Measurements from ENCODE around the gene SLC39A8.

SLC39A8 gene

DNA sequence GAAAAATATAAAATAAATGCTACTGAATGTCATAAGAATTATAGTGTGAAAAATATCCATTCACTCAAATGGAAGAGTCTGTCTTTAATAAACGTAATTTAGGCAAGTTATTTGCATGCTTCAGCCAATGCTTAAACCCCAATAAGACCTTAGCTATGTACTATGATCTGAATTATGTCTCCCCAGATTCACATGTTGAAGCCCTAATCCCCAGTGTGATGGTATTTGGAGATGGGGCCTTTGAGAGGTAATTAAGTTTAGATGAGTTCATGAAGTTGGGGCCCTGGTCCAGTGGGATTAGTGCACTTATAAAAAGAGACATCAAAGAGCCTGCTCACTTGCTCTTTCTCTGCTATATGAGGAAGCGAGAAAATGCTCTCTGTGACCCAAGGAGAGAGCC is 28.7 kb downstream of the SLC39A8 start:
- TF ChIP-seq CSDC2 (CRISPR knock-in tag; IDR thresholded peaks at IDR 0.05) = no peak
- no peak for TF ChIP-seq RARB (CRISPR knock-in tag; IDR thresholded peaks at IDR 0.05)
- no peak for TF ChIP-seq ZC3H10 (CRISPR knock-in tag; IDR thresholded peaks at IDR 0.05)
- TF ChIP-seq ZNF565 (CRISPR knock-in tag; conservative IDR thresholded peaks at IDR 0.05; ENCODE audit: low read depth) = no peak
- no peak for TF ChIP-seq TOX (CRISPR knock-in tag; IDR thresholded peaks at IDR 0.05; ENCODE audit: borderline replicate concordance)
- TF ChIP-seq TCF4 (CRISPR knock-in tag; IDR thresholded peaks at IDR 0.05; ENCODE audit: borderline replicate concordance) = no peak
- no peak for TF ChIP-seq ESRRG (CRISPR knock-in tag; IDR thresholded peaks at IDR 0.05)
- no peak for TF ChIP-seq BACH2 (CRISPR knock-in tag; IDR thresholded peaks at IDR 0.05; ENCODE audit: borderline replicate concordance)
- no peak for TF ChIP-seq ZNF70 (CRISPR knock-in tag; IDR thresholded peaks at IDR 0.05)
- TF ChIP-seq PATZ1 (CRISPR knock-in tag; IDR thresholded peaks at IDR 0.05; ENCODE audit: borderline replicate concordance) = no peak
- TF ChIP-seq ISL1 (CRISPR knock-in tag; IDR thresholded peaks at IDR 0.05) = no peak
- no peak for TF ChIP-seq CREB5 (CRISPR knock-in tag; IDR thresholded peaks at IDR 0.05; ENCODE audit: low read depth)
- ATAC-seq = no peak

- TF ChIP-seq SNAI2 (CRISPR knock-in tag; IDR thresholded peaks at IDR 0.05) (no peak), ISL1 (CRISPR knock-in tag; IDR thresholded peaks at IDR 0.05) (no peak), ARNTL (CRISPR knock-in tag; IDR thresholded peaks at IDR 0.05; ENCODE audit: borderline replicate concordance, low read depth) (no peak), GLIS3 (CRISPR knock-in tag; IDR thresholded peaks at IDR 0.05) (no peak), ZNF8 (CRISPR knock-in tag; IDR thresholded peaks at IDR 0.05) (no peak), PPARA (CRISPR knock-in tag; IDR thresholded peaks at IDR 0.05; ENCODE audit: borderline replicate concordance) (no peak), POU6F1 (CRISPR knock-in tag; IDR thresholded peaks at IDR 0.05; ENCODE audit: borderline replicate concordance, low read depth) (no peak), ZNF565 (CRISPR knock-in tag; conservative IDR thresholded peaks at IDR 0.05; ENCODE audit: low read depth) (no peak), ESRRG (CRISPR knock-in tag; IDR thresholded peaks at IDR 0.05) (no peak), BACH2 (CRISPR knock-in tag; IDR thresholded peaks at IDR 0.05; ENCODE audit: borderline replicate concordance) (no peak), ZFP30 (CRISPR knock-in tag; IDR thresholded peaks at IDR 0.05) (no peak), OSR1 (CRISPR knock-in tag; IDR thresholded peaks at IDR 0.05) (no peak), TOX (CRISPR knock-in tag; IDR thresholded peaks at IDR 0.05; ENCODE audit: borderline replicate concordance) (no peak), ZNF70 (CRISPR knock-in tag; IDR thresholded peaks at IDR 0.05) (no peak), RARB (CRISPR knock-in tag; IDR thresholded peaks at IDR 0.05) (no peak), ZFP3 (CRISPR knock-in tag; IDR thresholded peaks at IDR 0.05) (no peak), TCF4 (CRISPR knock-in tag; IDR thresholded peaks at IDR 0.05; ENCODE audit: borderline replicate concordance) (no peak)
- TF ChIP-seq, protein P1, sequence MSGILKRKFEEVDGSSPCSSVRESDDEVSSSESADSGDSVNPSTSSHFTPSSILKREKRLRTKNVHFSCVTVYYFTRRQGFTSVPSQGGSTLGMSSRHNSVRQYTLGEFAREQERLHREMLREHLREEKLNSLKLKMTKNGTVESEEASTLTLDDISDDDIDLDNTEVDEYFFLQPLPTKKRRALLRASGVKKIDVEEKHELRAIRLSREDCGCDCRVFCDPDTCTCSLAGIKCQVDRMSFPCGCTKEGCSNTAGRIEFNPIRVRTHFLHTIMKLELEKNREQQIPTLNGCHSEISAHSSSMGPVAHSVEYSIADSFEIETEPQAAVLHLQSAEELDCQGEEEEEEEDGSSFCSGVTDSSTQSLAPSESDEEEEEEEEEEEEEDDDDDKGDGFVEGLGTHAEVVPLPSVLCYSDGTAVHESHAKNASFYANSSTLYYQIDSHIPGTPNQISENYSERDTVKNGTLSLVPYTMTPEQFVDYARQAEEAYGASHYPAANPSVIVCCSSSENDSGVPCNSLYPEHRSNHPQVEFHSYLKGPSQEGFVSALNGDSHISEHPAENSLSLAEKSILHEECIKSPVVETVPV (CRISPR knock-in tag; IDR thresholded peaks at IDR 0.05) = no peak
Measured at GRCh38 chr4:102315532-102315931, 29.8 kb downstream of the SLC39A8 start.

GRCh38 chr4:102312417-102312816 is 32.9 kb downstream of the SLC39A8 start:
- no peak for ATAC-seq
- TF ChIP-seq TOX (CRISPR knock-in tag; IDR thresholded peaks at IDR 0.05; ENCODE audit: borderline replicate concordance) (no peak), RARB (CRISPR knock-in tag; IDR thresholded peaks at IDR 0.05) (no peak), PATZ1 (CRISPR knock-in tag; IDR thresholded peaks at IDR 0.05; ENCODE audit: borderline replicate concordance) (no peak), ZNF8 (CRISPR knock-in tag; IDR thresholded peaks at IDR 0.05) (no peak), OSR1 (CRISPR knock-in tag; IDR thresholded peaks at IDR 0.05) (no peak), ZNF565 (CRISPR knock-in tag; conservative IDR thresholded peaks at IDR 0.05; ENCODE audit: low read depth) (no peak), ZC3H10 (CRISPR knock-in tag; IDR thresholded peaks at IDR 0.05) (no peak), ZFP30 (CRISPR knock-in tag; IDR thresholded peaks at IDR 0.05) (no peak), ISL1 (CRISPR knock-in tag; IDR thresholded peaks at IDR 0.05) (no peak), ESRRG (CRISPR knock-in tag; IDR thresholded peaks at IDR 0.05) (no peak), GLIS3 (CRISPR knock-in tag; IDR thresholded peaks at IDR 0.05) (no peak), BACH2 (CRISPR knock-in tag; IDR thresholded peaks at IDR 0.05; ENCODE audit: borderline replicate concordance) (no peak), SNAI2 (CRISPR knock-in tag; IDR thresholded peaks at IDR 0.05) (no peak)
- TF ChIP-seq, protein P1 (CRISPR knock-in tag; IDR thresholded peaks at IDR 0.05) = no peak
- TF ChIP-seq, protein P2, sequence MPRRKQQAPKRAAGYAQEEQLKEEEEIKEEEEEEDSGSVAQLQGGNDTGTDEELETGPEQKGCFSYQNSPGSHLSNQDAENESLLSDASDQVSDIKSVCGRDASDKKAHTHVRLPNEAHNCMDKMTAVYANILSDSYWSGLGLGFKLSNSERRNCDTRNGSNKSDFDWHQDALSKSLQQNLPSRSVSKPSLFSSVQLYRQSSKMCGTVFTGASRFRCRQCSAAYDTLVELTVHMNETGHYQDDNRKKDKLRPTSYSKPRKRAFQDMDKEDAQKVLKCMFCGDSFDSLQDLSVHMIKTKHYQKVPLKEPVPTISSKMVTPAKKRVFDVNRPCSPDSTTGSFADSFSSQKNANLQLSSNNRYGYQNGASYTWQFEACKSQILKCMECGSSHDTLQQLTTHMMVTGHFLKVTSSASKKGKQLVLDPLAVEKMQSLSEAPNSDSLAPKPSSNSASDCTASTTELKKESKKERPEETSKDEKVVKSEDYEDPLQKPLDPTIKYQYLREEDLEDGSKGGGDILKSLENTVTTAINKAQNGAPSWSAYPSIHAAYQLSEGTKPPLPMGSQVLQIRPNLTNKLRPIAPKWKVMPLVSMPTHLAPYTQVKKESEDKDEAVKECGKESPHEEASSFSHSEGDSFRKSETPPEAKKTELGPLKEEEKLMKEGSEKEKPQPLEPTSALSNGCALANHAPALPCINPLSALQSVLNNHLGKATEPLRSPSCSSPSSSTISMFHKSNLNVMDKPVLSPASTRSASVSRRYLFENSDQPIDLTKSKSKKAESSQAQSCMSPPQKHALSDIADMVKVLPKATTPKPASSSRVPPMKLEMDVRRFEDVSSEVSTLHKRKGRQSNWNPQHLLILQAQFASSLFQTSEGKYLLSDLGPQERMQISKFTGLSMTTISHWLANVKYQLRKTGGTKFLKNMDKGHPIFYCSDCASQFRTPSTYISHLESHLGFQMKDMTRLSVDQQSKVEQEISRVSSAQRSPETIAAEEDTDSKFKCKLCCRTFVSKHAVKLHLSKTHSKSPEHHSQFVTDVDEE (CRISPR knock-in tag; IDR thresholded peaks at IDR 0.05) = no peak

More at GRCh38 chr4:102315532-102315931, 29.8 kb downstream of the SLC39A8 start:
- no peak for ATAC-seq
